ENCODE results near the gene ZNF777.
"Not testable (repeated sequence)": the region's sequence is repeated elsewhere in the genome, so short reads cannot be mapped to it uniquely, and the experiment has no call there.

ZNF777 gene

GRCh38 chr7:149448961-149449360 lies 11.9 kb downstream of the ZNF777 start:
- no peak for DNase-seq

- not testable (repeated sequence) for DNase-seq
These were observed 14.8 kb downstream of the ZNF777 start for GRCh38 chr7:149446026-149446425.

DNA sequence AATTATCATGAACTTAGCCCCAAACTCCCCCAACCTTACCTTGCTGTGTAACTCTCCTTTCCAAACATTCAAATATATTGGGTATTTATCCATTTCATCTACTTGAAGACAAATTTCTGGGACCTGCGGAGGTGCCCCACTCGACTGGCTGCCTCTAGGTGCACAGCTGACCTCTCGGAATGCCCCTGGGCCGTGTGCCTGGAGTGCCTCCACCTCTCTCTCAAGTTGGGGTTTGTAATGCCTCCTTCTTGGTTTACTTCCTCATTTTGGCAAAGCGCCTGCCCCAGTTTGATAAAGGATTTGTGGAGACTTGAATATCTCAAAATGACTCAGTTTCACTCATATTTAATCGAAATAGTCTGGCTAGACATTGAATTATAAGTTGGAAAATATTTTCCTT lies 16.6 kb downstream of the ZNF777 start:
- DNase-seq, result no peak

GRCh38 chr7:149443523-149443922 lies 17.3 kb downstream of the ZNF777 start:
- DNase-seq, result no peak

- no peak for DNase-seq
These were observed 17.9 kb downstream of the ZNF777 start for GRCh38 chr7:149442924-149443323.

- no peak for DNase-seq
These were observed 20.6 kb downstream of the ZNF777 start for GRCh38 chr7:149440222-149440621.

GRCh38 chr7:149436358-149436757 lies 24.5 kb downstream of the ZNF777 start:
- no peak for DNase-seq

DNA sequence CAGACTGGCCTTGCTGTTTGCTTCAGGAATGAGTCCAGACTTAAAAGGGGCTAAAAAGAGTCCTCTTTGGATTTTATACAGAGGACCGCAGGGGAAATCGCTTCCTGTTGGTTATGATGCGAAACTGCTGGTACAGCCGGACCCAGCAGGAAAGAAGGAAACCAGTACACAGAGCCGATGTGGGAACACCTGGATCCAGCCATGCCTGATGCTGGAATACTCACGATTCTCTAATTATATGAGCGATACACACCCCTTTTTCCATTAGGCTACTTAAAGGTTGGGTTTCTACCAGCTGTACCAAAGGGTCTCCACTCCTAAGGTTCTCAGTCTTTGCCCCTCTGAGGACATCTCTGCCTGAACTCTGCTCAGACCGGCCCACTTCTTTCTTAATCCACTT lies 27.7 kb downstream of the ZNF777 start:
- no peak for DNase-seq

DNA sequence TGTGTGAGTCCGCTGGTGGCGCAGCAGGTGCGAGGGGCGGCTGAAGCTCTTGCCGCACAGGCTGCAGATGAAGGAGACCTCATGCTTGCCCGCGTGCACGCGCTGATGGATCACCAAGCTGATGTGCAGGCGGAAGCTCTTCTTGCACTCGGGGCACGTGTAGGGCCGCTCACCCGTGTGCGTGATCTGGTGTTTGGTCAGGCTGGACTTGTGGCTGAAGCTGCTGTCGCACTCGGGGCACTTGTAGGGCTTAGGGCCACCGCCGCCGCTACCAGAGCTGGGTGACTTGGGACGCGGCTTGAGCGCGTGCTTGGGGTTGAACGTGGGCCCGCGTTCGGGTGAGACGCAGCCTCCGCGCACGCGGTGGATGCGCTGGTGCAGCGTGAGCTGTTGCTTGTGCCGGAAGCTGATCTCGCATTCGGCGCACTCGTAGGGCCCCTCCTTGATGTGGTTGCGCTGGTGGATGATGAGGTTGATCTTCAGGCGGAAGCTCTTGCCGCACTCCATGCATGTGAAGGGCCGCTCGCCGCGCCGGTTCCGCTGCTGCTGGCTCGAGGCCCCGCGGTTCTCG lies 28.7 kb downstream of the ZNF777 start:
- no peak for DNase-seq

DNA sequence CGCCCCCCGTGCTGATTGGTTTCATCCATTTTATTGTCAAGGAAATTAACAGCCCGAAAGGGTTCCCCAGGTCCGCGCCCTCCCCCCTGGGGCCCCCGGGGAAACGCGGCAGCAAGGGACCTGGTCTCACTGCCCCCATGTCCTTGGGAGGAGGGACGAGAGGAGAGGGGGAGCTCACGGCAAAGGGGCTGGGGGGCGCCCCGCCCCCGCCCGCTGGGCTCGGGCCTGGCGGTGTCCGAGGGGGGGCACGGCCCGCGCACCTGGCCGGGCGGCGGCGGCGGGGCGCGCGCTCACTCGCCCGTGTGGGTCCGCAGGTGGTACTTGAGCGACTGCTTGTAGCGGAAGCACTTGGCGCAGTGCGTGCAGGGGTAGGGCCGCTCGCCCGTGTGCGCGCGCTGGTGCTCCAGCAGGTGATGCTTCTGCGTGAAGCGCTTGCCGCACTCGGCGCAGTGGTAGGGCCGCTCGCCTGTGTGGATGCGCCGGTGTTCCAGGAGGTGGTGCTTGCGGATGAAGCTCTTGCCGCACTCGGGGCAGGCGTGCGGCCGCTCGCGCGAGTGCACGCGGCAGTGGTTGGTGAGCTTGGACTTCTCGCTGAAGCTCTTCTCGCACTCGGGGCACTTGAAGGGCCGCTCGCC lies 29.3 kb downstream of the ZNF777 start:
- no peak for DNase-seq

DNA sequence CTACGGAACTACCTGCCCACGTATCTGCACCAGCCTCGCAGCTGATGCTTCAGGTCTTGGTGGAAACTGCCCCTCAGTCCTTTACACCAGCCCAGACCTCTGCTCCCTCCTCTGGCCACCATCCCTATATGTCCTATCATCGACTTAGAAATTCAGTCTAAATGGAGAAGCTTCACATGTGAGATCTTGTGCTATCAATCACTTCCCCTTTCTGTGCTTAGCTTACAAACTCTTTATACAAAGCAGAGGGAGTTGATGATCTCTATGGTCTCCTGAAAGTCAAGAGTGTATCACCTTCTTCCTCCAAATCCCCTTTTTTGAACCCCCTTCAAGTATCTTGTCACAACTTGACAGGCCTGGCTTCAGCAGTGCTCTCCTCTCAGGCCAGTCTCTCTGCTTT lies 30.7 kb downstream of the ZNF777 start:
- no peak for DNase-seq

GRCh38 chr7:149427893-149428292 lies 33.0 kb downstream of the ZNF777 start:
- no peak for DNase-seq

DNA sequence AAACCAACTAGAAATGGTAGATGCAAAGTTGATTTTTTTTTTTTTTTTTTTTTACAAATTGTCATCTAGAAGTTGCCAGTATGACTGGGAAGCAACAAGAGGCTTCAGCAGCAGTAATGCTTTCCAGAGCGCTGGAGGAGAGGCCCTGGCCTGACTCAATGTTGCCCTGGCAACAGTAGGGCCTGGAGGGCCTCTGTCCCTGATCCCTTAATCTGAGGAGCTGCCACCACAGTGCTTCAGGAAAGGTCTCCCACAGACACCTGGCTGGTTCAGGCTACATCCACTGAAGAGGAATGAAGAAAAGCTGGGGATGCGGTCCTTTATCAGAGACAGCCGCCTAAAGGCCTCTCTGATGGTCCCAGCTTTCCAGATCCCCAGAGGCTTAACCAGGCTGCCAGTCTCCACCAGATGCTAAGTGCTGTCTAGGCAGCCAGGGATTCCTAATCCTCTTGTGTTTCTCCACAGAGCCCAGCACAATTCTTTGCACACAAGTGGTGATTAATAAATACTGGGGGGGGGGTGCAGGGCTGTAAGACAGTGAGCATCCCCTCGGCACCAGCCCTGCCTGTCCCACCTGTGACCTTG lies 33.7 kb downstream of the ZNF777 start:
- no peak for DNase-seq

DNA sequence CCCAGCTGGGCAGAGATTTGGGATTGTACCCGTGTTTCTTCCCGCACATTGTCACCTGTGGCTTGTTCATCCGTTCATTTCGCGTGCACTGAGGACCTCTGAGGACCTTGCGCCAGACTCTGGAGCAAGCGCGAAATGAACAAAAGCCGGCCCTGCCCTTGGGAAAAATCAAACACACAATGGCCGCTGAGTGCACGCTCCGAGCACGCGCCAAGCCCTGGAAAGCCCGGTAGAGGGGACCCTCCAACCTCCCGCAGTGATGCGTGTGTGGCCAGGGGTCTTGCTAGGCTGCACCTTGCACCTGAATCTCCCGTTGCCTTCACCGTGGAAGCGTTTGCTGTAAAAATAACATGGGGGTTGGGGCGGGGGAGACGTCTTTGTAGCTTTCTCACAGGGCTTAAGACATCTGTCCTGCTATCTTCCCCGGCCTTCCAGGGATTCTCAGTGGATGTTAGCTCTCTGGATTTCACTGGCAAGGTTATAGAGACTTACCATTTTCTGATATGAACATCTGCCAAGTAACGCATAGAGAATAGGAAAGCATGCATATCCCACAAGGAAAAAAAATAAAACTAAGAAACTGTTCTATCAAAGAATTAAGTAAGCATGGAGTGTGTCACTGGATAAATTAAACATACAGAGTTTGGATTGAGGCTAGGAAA lies 37.3 kb downstream of the ZNF777 start:
- DNase-seq, result no peak

- no peak for DNase-seq
These were observed 38.0 kb downstream of the ZNF777 start for GRCh38 chr7:149422914-149423301.

GRCh38 chr7:149422162-149422913 lies 38.5 kb downstream of the ZNF777 start:
- DNase-seq, result peak; percentile 95

DNA sequence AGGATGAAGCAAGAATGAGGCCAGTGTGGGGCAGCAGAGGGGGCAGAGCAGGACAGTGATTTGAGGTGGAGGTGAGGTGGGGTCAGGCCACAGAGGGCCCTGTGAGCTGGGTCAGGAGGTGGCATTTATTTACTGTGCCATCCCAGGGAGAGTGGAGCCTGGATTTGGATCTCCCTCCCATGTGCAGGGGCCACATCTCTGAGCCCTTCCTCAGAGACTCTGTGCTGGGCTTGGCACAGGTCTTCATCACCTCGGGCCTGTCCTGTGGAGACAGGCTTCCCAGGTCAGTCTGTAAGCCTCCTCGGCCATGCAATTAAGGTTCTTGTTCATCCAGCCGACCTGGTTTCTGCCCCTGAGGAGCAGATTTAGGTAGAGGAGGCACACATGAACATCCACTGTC lies 40.9 kb downstream of the ZNF777 start:
- DNase-seq, result no peak

GRCh38 chr7:149415391-149416071 lies 45.3 kb downstream of the ZNF777 start:
- DNase-seq, result no peak

GRCh38 chr7:149414745-149415390 lies 46.0 kb downstream of the ZNF777 start:
- no peak for DNase-seq

- no peak for DNase-seq
These were observed 46.7 kb downstream of the ZNF777 start for GRCh38 chr7:149414171-149414570.

- DNase-seq, result not testable (repeated sequence)
These were observed 47.8 kb downstream of the ZNF777 start for GRCh38 chr7:149413083-149413482.

DNA sequence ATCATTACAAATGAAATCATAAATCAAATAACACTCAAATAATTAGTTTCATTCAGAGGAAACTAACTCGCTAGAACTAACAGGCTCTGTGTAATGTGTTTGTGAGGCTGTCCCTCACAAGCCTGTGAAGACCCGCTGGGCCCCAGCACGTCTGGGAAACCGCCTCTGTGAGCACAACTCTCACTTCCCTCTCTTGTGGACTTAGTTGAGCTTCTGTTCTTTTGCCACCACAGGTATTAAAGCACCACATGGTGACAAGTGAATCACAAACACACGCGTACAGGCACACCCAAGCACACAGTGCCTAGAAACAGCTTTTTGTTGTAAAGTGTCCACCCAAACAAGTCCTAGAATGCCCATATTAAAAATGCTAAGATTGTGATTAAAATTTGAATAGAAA lies 51.0 kb downstream of the ZNF777 start:
- DNase-seq, result no peak

Data from 8988T (cell line).